Activated CD8-positive, alpha-beta T cell treated with anti-CD3 and anti-CD28 coated beads for 36 hours (primary cell): ENCODE measurements around the gene NIF3L1. TPM values are rescaled to one million over a fixed set of nuclear protein-coding genes. Genes with fewer than 3 reads are reported as not detected.
A peak's percentile ranks its signal among the peaks of the same experiment; 100 is the strongest.

Experiments
- ATAC-seq: fragments of 200-7000 bp; cut with Tn5 transposase; one replicate; pipeline ENCODE4 v1.10.0; 2021; ENCODE audit warnings: mild to moderate bottlenecking, moderate library complexity
- CTCF ChIA-PET: fragments of 350-600 bp; sonication (Branson Sonifier 250); formaldehyde crosslinking; loops from one replicate; lab custom pipeline; 2021; ENCODE audit warnings: antibody characterized with exemption; lab: Charles Lee
- POLR2A ChIA-PET: fragments of 350-600 bp; sonication (Branson Sonifier 250); formaldehyde crosslinking; loops from one replicate; lab custom pipeline; 2021; ENCODE audit warnings: antibody characterized with exemption; lab: Charles Lee
- DNase-seq: peaks from one replicate; pipeline ENCODE4 v3.0.0-alpha.2; 2020
- H3K27ac Mint-ChIP-seq: one replicate; pipeline ENCODE4 v1.8.0; 2021; ENCODE audit warnings: mild to moderate bottlenecking, mixed read lengths
- H3K27me3 Mint-ChIP-seq: one replicate; pipeline ENCODE4 v1.8.0; 2021; ENCODE audit warnings: mixed read lengths
- H3K36me3 Mint-ChIP-seq: one replicate; pipeline ENCODE4 v1.8.0; 2021; ENCODE audit warnings: low read depth, mixed read lengths
- H3K4me1 Mint-ChIP-seq: one replicate; pipeline ENCODE4 v1.8.0; 2021; ENCODE audit warnings: low read depth, mixed read lengths
- H3K4me3 Mint-ChIP-seq: one replicate; pipeline ENCODE4 v1.8.0; 2021; ENCODE audit warnings: mild to moderate bottlenecking, moderate library complexity, mixed read lengths
- H3K9me3 Mint-ChIP-seq: one replicate; pipeline ENCODE4 v1.8.0; 2021; ENCODE audit warnings: mixed read lengths
- CTCF ChIP-seq: fragments of 200-600 bp; IDR thresholded peaks from one replicate; pipeline ENCODE4 v1.8.0; 2022; ENCODE audit warnings: antibody characterized with exemption, mild to moderate bottlenecking
- intact Hi-C: fragments of 100-400 bp; cut with micrococcal nuclease; formaldehyde crosslinking; loops from one replicate; pipeline ENCODE4 v1.10.0; 2022
- total RNA-seq, 2 experiments: library from RNA; stranded (reverse); gene quantifications; one replicate each; pipeline ENCODE4 v1.2.3, GENCODE V29; 2021

The NIF3L1 gene
- total RNA-seq, 2 experiments from 2014 or later = 30.8 to 35.3 TPM

- TF ChIP-seq CTCF = no peak
- ATAC-seq (no peak), DNase-seq (no peak)
- H3K27me3 Mint-ChIP-seq = no peaks in the 10 kb centered on the region
- H3K4me1 Mint-ChIP-seq = no peaks in the 10 kb centered on the region
- no peak overlapping the region for H3K4me3 Mint-ChIP-seq
- ChIA-PET CTCF (no interaction called here), POLR2A (interaction anchor here (0.6 to 5.2 kb wide), 10 partner anchors 12 to 132 kb away, joined by 3 to 33 read pairs (median 4); no protein-coding TSS in a partner anchor)
- H3K36me3 Mint-ChIP-seq = peaks cover 6% of the 10 kb centered on the region
- intact Hi-C loops = no loop called here
- no peaks in the 10 kb centered on the region for H3K9me3 Mint-ChIP-seq
- no peak overlapping the region for H3K27ac Mint-ChIP-seq
Observed at GRCh38 chr2:200845669-200846325, 43.4 kb upstream of the NIF3L1 start.

DNA sequence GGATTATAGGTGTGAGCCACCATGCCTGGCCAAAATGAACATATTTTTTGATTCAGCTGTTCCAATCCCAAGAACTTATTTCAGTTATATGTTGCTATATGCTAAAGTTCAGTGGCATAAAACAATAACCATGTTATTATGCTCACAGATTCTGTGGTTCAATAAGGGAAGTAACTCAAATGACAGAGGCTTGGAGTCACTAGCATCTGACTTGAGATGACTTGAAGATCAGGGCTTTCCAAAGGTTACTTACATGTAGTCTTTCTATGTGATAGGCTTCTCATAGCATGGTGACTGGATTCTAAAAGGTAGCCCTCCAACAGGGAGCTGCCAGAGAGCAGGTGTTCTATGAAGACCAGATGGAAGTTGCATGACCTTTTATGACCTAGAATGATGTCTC, 41.9 kb upstream of the NIF3L1 start:
- TF ChIP-seq CTCF = no peak
- no peaks in the 10 kb centered on the region for H3K4me1 Mint-ChIP-seq
- no peaks in the 10 kb centered on the region for H3K9me3 Mint-ChIP-seq
- intact Hi-C loops = no loop called here
- H3K27ac Mint-ChIP-seq = no peak overlapping the region
- CTCF ChIA-PET = no interaction called here
- POLR2A ChIA-PET = interaction anchor here (0.7 to 5.2 kb wide), 3 partner anchors 10 to 145 kb away, joined by 3 to 33 read pairs (median 19); no protein-coding TSS in a partner anchor
- H3K27me3 Mint-ChIP-seq = no peaks in the 10 kb centered on the region
- ATAC-seq = peak; percentile 34
- H3K4me3 Mint-ChIP-seq = no peak overlapping the region
- DNase-seq = no peak
- peaks cover 21% of the 10 kb centered on the region for H3K36me3 Mint-ChIP-seq

DNA sequence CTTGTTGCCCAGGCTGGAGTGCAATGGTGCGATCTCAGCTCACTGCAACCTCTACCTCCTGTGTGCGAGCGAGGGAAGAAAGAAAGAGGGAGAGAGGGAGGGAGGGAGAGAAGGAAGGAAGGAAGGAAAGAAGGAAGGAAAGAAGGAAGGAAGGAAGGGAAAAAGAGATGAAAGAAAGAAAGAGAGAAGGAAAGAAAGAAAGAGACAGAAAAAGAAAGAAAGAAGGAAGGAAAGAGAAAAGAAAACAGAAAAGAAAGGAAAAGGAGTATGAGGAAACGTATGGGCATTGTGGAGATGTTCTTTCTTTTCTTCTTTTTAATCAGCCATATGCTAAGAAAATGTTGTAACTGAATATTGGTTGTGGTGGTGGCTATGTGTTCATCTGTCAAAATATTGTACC, 41.2 kb upstream of the NIF3L1 start:
- H3K4me3 Mint-ChIP-seq = no peak overlapping the region
- H3K27me3 Mint-ChIP-seq = no peaks in the 10 kb centered on the region
- intact Hi-C loops = no loop called here
- peaks cover 27% of the 10 kb centered on the region for H3K36me3 Mint-ChIP-seq
- CTCF ChIA-PET = no interaction called here
- no peaks in the 10 kb centered on the region for H3K9me3 Mint-ChIP-seq
- no peak overlapping the region for H3K27ac Mint-ChIP-seq
- DNase-seq = no peak
- POLR2A ChIA-PET = interaction anchor here (0.7 to 5.2 kb wide), 7 partner anchors 9 to 146 kb away, joined by 3 to 33 read pairs (median 5); no protein-coding TSS in a partner anchor
- no peak for TF ChIP-seq CTCF
- no peak for ATAC-seq
- H3K4me1 Mint-ChIP-seq = no peaks in the 10 kb centered on the region

DNA sequence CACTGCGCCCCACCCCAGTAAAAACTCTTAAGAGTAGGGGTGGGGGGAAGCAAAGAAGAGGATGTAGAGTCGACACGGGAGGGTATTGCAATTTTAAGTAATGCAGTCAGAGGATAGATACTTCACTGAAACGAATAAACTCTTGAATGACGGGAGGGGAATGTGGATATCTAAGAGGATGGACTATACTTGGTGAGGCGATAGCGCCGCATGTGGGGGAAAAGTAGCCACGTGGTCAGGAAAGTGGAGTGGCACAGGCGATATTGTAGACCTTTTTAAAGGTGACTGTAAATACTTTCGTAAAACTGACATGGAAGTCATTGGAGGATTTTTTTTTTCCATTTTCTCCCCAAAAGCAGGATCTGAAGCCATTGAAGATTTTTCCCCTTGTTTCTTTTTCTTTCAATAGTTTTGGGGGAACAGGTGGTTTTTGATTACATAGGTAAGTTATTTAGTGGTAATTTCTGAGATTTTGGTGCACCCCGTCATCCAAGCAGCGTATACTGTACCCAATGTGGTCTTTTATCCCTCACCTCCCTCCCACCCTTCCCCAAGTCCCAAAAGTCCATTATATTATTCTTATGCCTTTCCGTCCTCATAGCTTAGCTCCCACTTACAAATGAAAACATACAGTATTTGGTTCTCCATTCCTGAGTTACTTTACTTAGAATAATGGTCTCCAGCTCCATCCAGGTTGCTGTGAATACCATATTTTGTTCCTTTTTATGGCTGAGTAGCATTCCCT, 38.5 kb upstream of the NIF3L1 start:
- no peaks in the 10 kb centered on the region for H3K27me3 Mint-ChIP-seq
- ChIA-PET CTCF (interaction anchor here (1.4 kb wide), 1 partner anchor 34 kb away, joined by 3 read pairs; no protein-coding TSS in a partner anchor), POLR2A (interaction anchor here (2.3 to 3.5 kb wide), 3 partner anchors 13 to 36 kb away, joined by 8 to 19 read pairs (median 9); no protein-coding TSS in a partner anchor)
- peak overlapping the region; percentile 28 for H3K27ac Mint-ChIP-seq
- H3K4me1 Mint-ChIP-seq = no peaks in the 10 kb centered on the region
- ATAC-seq (no peak), DNase-seq (no peak)
- TF ChIP-seq CTCF = no peak
- peaks cover 45% of the 10 kb centered on the region for H3K36me3 Mint-ChIP-seq
- intact Hi-C loops = no loop called here
- no peaks in the 10 kb centered on the region for H3K9me3 Mint-ChIP-seq
- H3K4me3 Mint-ChIP-seq = no peak overlapping the region
